ENCODE measurements around the gene PARVA.

PARVA gene

GRCh38 chr11:12531020-12531419, 153.6 kb downstream of the PARVA start:
- DNase-seq (ENCODE audit: low read depth): no peak
- no peak overlapping the region for H3K4me3 ChIP-seq (ENCODE audit: low read depth, low read length)
- TF ChIP-seq MAX (IDR thresholded peaks at IDR 0.05; ENCODE audit: low read depth, low read length) (no peak), POLR2A (IDR thresholded peaks at IDR 0.05; ENCODE audit: extremely low read depth, insufficient read length) (no peak), CTCF (IDR thresholded peaks at IDR 0.05; ENCODE audit: low read depth, low read length) (no peak), MYC (IDR thresholded peaks at IDR 0.05; ENCODE audit: low read depth, low read length) (no peak)

GRCh38 chr11:12531681-12532080, 154.3 kb downstream of the PARVA start:
- TF ChIP-seq MYC (IDR thresholded peaks at IDR 0.05; ENCODE audit: low read depth, low read length): no peak
- no peak for TF ChIP-seq MAX (IDR thresholded peaks at IDR 0.05; ENCODE audit: low read depth, low read length)
- no peak for TF ChIP-seq POLR2A (IDR thresholded peaks at IDR 0.05; ENCODE audit: extremely low read depth, insufficient read length)
- no peak for TF ChIP-seq CTCF (IDR thresholded peaks at IDR 0.05; ENCODE audit: low read depth, low read length)
- H3K4me3 ChIP-seq (ENCODE audit: low read depth, low read length): no peak overlapping the region
- no peak for DNase-seq (ENCODE audit: low read depth)

- no peak for TF ChIP-seq CTCF (IDR thresholded peaks at IDR 0.05; ENCODE audit: low read depth, low read length)
- TF ChIP-seq MAX (IDR thresholded peaks at IDR 0.05; ENCODE audit: low read depth, low read length): no peak
- no peak for TF ChIP-seq MYC (IDR thresholded peaks at IDR 0.05; ENCODE audit: low read depth, low read length)
- TF ChIP-seq POLR2A (IDR thresholded peaks at IDR 0.05; ENCODE audit: extremely low read depth, insufficient read length): no peak
- DNase-seq (ENCODE audit: low read depth): no peak
- no peak overlapping the region for H3K4me3 ChIP-seq (ENCODE audit: low read depth, low read length)
These were observed 155.2 kb downstream of the PARVA start for GRCh38 chr11:12532580-12532979.

- TF ChIP-seq MAX (IDR thresholded peaks at IDR 0.05; ENCODE audit: low read depth, low read length): no peak
- no peak for TF ChIP-seq CTCF (IDR thresholded peaks at IDR 0.05; ENCODE audit: low read depth, low read length)
- TF ChIP-seq MYC (IDR thresholded peaks at IDR 0.05; ENCODE audit: low read depth, low read length): no peak
- no peak for TF ChIP-seq POLR2A (IDR thresholded peaks at IDR 0.05; ENCODE audit: extremely low read depth, insufficient read length)
- H3K4me3 ChIP-seq (ENCODE audit: low read depth, low read length): no peak overlapping the region
- no peak for DNase-seq (ENCODE audit: low read depth)
These were observed 157.2 kb downstream of the PARVA start for GRCh38 chr11:12534549-12534948.

GRCh38 chr11:12535321-12535720, 157.9 kb downstream of the PARVA start:
- H3K4me3 ChIP-seq (ENCODE audit: low read depth, low read length): no peak overlapping the region
- DNase-seq (ENCODE audit: low read depth): no peak
- no peak for TF ChIP-seq CTCF (IDR thresholded peaks at IDR 0.05; ENCODE audit: low read depth, low read length)
- no peak for TF ChIP-seq MYC (IDR thresholded peaks at IDR 0.05; ENCODE audit: low read depth, low read length)
- TF ChIP-seq MAX (IDR thresholded peaks at IDR 0.05; ENCODE audit: low read depth, low read length): no peak
- TF ChIP-seq POLR2A (IDR thresholded peaks at IDR 0.05; ENCODE audit: extremely low read depth, insufficient read length): no peak

GRCh38 chr11:12536566-12536965, 159.2 kb downstream of the PARVA start:
- TF ChIP-seq MYC (IDR thresholded peaks at IDR 0.05; ENCODE audit: low read depth, low read length) (no peak), POLR2A (IDR thresholded peaks at IDR 0.05; ENCODE audit: extremely low read depth, insufficient read length) (no peak), MAX (IDR thresholded peaks at IDR 0.05; ENCODE audit: low read depth, low read length) (no peak), CTCF (IDR thresholded peaks at IDR 0.05; ENCODE audit: low read depth, low read length) (no peak)
- DNase-seq (ENCODE audit: low read depth): no peak

More at GRCh38 chr11:12536566-12536965, 159.2 kb downstream of the PARVA start:
- H3K4me3 ChIP-seq (ENCODE audit: low read depth, low read length): no peak overlapping the region
